NCI-H526 treated with DMSO at 0.1 percent for 48 hours (cell line): ENCODE measurements around the gene DOCK2.
"Not testable (repeated sequence)": the region's sequence is repeated elsewhere in the genome, so short reads cannot be mapped to it uniquely, and the experiment has no call there.

Experiments used
- DNase-seq: peaks from one replicate; lab custom pipeline; 2025; lab: John Stamatoyannopoulos, UW

Gene DOCK2

GRCh38 chr5:169817031-169817430 lies 180.0 kb downstream of the DOCK2 start:
- no peak for DNase-seq

GRCh38 chr5:169826618-169827017 lies 189.5 kb downstream of the DOCK2 start:
- DNase-seq, result no peak

- DNase-seq, result no peak
Measured at GRCh38 chr5:169827769-169828168, 190.7 kb downstream of the DOCK2 start.

- DNase-seq, result no peak
Measured at GRCh38 chr5:169828385-169828784, 191.3 kb downstream of the DOCK2 start.

GRCh38 chr5:169831331-169831730 lies 194.3 kb downstream of the DOCK2 start:
- DNase-seq, result no peak

GRCh38 chr5:169832304-169832703 lies 195.2 kb downstream of the DOCK2 start:
- DNase-seq, result no peak

- DNase-seq, result no peak
Measured at GRCh38 chr5:169832845-169833244, 195.8 kb downstream of the DOCK2 start.

GRCh38 chr5:169833681-169834292 lies 196.7 kb downstream of the DOCK2 start:
- not testable (repeated sequence) for DNase-seq

- not testable (repeated sequence) for DNase-seq
Measured at GRCh38 chr5:169834540-169834939, 197.5 kb downstream of the DOCK2 start.

GRCh38 chr5:169836835-169837536 lies 199.9 kb downstream of the DOCK2 start:
- DNase-seq, result no peak

- no peak for DNase-seq
Measured at GRCh38 chr5:169837686-169838085, 200.6 kb downstream of the DOCK2 start.

GRCh38 chr5:169838688-169839087 lies 201.6 kb downstream of the DOCK2 start:
- DNase-seq, result no peak

- DNase-seq, result no peak
Measured at GRCh38 chr5:169840405-169840804, 203.3 kb downstream of the DOCK2 start.

GRCh38 chr5:169842699-169843098 lies 205.6 kb downstream of the DOCK2 start:
- DNase-seq, result no peak

- DNase-seq, result no peak
Measured at GRCh38 chr5:169847519-169847918, 210.4 kb downstream of the DOCK2 start.

GRCh38 chr5:169848271-169848670 lies 211.2 kb downstream of the DOCK2 start:
- DNase-seq, result no peak

GRCh38 chr5:169848792-169849191 lies 211.7 kb downstream of the DOCK2 start:
- DNase-seq, result no peak

GRCh38 chr5:169850409-169850808 lies 213.3 kb downstream of the DOCK2 start:
- no peak for DNase-seq

GRCh38 chr5:169851321-169851850 lies 214.3 kb downstream of the DOCK2 start:
- DNase-seq, result no peak

- DNase-seq, result no peak
Measured at GRCh38 chr5:169856571-169856970, 219.5 kb downstream of the DOCK2 start.

GRCh38 chr5:169860585-169860984 lies 223.5 kb downstream of the DOCK2 start:
- no peak for DNase-seq

- DNase-seq, result no peak
Measured at GRCh38 chr5:169861433-169861832, 224.4 kb downstream of the DOCK2 start.

- no peak for DNase-seq
Measured at GRCh38 chr5:169861934-169862333, 224.9 kb downstream of the DOCK2 start.

- no peak for DNase-seq
Measured at GRCh38 chr5:169862391-169862811, 225.3 kb downstream of the DOCK2 start.
